ENCODE measurements around the gene PNPLA2.

Gene PNPLA2

DNA sequence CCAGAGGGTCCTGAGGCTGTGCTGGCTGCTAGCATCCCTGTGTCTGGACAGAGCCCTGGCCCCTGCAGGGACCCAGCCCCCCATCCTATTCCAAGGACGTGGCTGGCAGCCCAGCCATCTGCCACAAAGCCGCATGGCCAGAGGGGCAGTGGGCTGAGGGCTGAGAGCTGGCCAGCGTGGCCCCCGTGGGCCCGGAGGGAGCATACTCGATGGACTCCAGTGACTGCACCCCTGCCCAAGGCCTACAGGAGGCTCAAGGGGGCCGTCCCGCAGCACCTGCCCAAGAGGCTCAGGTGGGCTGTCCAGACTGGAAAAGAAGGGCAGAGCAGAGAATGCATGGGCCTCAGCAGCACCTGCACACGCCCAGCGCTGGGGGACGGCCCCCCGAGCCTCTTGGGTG, 37.1 kb downstream of the PNPLA2 start:
- H3K4me3 ChIP-seq (ENCODE audit: low read length), result no peak overlapping the region
- no peak for TF ChIP-seq CTCF (conservative IDR thresholded peaks at IDR 0.05; ENCODE audit: low read length)
- DNase-seq (ENCODE audit: low read depth), result no peak

DNA sequence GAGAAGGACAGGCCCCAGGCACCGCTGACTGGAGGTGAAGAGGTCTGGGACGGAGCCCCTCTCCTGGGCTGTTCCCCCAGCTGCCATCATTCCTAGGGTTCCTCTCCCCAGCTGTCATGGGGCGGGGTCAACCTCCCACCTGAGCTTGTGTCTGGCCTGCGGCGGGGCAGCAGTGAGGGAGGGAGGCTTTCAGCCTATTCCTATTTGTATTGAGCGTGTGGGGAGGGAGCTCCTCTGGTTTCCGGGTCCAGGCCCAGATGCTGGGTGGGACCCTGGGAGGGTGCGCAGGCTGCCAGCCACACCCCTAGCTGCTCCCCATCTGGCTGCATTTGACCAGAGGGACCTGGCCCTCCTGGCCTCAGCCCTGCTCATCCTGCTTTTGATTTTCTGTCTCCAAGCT, 37.7 kb downstream of the PNPLA2 start:
- no peak overlapping the region for H3K4me3 ChIP-seq (ENCODE audit: low read length)
- no peak for DNase-seq (ENCODE audit: low read depth)
- no peak for TF ChIP-seq CTCF (conservative IDR thresholded peaks at IDR 0.05; ENCODE audit: low read length)

GRCh38 chr11:858053-858761, 39.5 kb downstream of the PNPLA2 start:
- H3K4me3 ChIP-seq (ENCODE audit: low read length), result no peak overlapping the region
- no peak for TF ChIP-seq CTCF (conservative IDR thresholded peaks at IDR 0.05; ENCODE audit: low read length)
- no peak for DNase-seq (ENCODE audit: low read depth)

GRCh38 chr11:858762-859339, 40.1 kb downstream of the PNPLA2 start:
- no peak overlapping the region for H3K4me3 ChIP-seq (ENCODE audit: low read length)
- DNase-seq (ENCODE audit: low read depth), result no peak
- no peak for TF ChIP-seq CTCF (conservative IDR thresholded peaks at IDR 0.05; ENCODE audit: low read length)

DNA sequence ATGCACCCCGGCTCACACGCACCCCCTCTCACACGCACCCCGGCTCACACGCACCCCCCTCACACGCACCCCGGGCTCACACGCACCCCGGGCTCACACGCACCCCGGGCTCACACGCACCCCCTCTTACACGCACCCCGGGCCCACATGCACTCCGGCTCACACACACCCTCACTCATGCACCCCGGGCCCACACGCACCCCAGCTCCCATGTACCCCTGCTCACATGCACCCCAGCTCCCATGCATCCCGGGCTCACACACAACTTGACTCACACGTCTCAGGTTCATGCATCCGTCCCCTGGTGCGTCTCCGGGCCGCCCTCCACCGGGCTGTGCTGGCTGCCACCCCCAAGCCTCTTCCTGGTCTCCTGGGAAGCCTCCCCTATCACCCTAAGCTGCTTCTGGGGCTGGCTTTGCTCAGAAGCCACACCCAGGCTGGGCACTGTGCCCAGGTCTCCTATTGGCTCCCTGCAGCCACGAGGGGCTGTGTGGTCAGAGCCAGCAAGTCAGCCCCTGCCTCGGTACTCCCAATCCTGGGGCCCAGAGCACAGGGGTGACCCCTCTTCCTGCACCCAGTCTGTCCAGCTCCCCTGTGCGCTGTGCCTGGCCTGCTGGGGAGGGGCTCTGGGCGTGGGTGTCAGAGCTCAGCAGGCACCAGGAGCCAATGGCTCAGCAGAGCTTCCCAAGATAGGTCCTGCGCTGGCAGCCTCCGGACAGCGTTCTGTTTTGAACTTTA, 40.8 kb downstream of the PNPLA2 start:
- TF ChIP-seq CTCF (conservative IDR thresholded peaks at IDR 0.05; ENCODE audit: low read length), result no peak
- no peak overlapping the region for H3K4me3 ChIP-seq (ENCODE audit: low read length)
- peak; percentile 67 for DNase-seq (ENCODE audit: low read depth)

- no peak for DNase-seq (ENCODE audit: low read depth)
- TF ChIP-seq CTCF (conservative IDR thresholded peaks at IDR 0.05; ENCODE audit: low read length), result no peak
Observed at GRCh38 chr11:860234-861104, 41.8 kb downstream of the PNPLA2 start.

More at GRCh38 chr11:860234-861104, 41.8 kb downstream of the PNPLA2 start:
- no peak overlapping the region for H3K4me3 ChIP-seq (ENCODE audit: low read length)
